Neural cell (in vitro differentiated cells): ENCODE results near the gene PDIA6.

Experiments used
- EP300 ChIP-seq: fragments of 450-650 bp; conservative IDR thresholded peaks from 2 replicates; pipeline ENCODE4 v1.6.1; 2014; ENCODE audit warnings: antibody characterized with exemption, mild to moderate bottlenecking, moderate library complexity; ENCODE audit not compliant: poor library complexity, severe bottlenecking
- EZH2 ChIP-seq: fragments of 200-600, 300-800 bp; shearing (Covaris generic), sonication (generic); IDR thresholded peaks from 2 replicates; pipeline ENCODE4 v1.6.1; 2014; ENCODE audit warnings: antibody characterized with exemption, low read length, borderline replicate concordance, mild to moderate bottlenecking; ENCODE audit not compliant: insufficient read depth, poor library complexity, severe bottlenecking
- TF ChIP-seq, protein P1 (sequence below): fragments of 450-650 bp; IDR thresholded peaks from 2 replicates; pipeline ENCODE4 v1.5.1; 2014; ENCODE audit warnings: antibody characterized with exemption, mild to moderate bottlenecking, moderate library complexity; ENCODE audit not compliant: poor library complexity, severe bottlenecking

DNA sequence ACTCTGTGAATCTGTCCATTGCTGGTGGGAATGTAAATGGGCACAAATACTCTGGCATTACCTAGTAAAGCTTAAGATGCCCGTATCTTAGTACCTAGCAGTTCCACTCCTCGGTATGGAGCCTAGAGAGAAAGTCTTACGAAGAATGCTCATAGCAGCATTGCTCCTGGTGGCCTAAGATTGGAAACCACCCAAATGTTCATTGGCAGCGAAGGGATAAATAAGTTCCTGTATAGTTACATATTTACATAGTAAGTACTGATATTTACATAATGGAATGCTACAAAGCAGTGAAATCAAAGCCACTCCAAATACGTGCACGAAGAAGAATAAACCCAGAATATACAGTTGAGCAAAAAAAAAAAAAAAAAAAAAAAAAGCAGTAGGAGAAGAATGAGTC lies 46.7 kb upstream of the PDIA6 start:
- TF ChIP-seq, protein P1, sequence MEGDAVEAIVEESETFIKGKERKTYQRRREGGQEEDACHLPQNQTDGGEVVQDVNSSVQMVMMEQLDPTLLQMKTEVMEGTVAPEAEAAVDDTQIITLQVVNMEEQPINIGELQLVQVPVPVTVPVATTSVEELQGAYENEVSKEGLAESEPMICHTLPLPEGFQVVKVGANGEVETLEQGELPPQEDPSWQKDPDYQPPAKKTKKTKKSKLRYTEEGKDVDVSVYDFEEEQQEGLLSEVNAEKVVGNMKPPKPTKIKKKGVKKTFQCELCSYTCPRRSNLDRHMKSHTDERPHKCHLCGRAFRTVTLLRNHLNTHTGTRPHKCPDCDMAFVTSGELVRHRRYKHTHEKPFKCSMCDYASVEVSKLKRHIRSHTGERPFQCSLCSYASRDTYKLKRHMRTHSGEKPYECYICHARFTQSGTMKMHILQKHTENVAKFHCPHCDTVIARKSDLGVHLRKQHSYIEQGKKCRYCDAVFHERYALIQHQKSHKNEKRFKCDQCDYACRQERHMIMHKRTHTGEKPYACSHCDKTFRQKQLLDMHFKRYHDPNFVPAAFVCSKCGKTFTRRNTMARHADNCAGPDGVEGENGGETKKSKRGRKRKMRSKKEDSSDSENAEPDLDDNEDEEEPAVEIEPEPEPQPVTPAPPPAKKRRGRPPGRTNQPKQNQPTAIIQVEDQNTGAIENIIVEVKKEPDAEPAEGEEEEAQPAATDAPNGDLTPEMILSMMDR: no peak
- no peak for TF ChIP-seq EP300
- no peak for TF ChIP-seq EZH2
